Activated CD8-positive, alpha-beta memory T cell treated with anti-CD3 and anti-CD28 coated beads, Interleukin-2, amount 50 U/mL, for 1 hour (primary cell): ENCODE data around the gene TTR.

ENCODE experiments used
- DNase-seq: peaks from one replicate; pipeline ENCODE4 v3.0.0-alpha.2; 2020; ENCODE audit errors: extremely low read depth

The TTR gene

GRCh38 chr18:31579375-31579774 is 12.3 kb upstream of the TTR start:
- DNase-seq, result no peak

DNA sequence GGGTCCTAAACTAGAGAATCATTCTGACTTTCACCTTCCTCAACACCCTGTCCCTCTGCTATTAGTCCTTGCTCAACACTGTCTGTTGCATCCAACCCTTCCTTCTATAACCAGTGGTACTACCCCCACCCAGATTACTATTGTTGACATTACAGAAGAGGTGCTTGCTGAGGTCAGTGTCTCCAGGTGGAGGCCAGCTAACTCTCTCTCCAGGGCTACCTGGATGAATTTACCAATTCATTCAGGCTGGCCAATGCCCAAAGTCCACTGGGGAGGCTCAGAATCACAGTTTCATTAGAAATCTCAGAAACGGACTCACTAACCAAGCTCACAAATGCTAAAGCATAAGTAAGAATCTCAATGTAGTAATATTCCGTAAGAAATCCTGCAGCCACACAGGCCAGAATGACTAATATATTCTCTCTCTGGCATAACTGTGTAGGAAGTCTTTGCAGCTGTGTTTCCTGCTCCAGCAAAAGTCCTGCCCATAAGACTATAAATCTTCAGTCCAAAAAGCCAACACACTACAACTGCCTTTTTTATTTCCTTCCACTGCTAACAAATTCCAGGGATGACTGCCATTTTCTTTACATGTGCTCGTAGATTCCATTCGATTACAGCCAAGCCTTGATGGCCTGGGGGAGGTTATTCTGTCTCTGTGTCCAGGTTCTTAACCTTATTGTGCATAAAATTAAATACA is 10.0 kb upstream of the TTR start:
- no peak for DNase-seq

DNA sequence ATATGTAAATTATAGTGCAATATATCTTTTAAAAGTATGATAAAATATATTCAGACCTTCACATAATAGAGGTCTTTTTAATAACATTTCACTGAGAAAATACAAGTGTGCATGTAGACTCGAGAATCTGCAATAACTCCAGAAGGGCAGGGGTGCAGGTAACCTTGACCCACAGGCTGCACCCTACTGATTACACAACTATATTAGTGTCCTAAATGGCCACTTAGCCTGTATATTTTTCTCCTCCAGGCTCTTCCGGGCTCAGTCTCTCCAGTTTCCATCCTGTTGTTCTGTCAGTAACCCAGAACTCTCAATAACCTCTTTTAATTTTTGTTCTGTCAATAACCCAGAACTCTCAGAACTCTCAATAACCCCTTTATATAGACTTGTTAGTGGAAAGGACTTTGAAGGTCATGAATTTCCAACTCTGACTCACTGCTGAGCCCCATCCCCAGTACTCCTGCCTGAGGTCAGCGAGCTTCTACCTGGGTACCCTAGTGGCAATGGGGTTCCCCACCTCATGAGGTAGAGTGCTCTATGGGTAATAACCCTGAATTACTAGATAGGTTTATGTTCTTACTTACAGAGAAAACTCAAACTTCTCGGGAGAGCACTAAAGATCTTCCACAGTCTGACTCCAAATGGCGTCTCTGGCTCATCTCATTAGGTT is 8.4 kb upstream of the TTR start:
- DNase-seq, result no peak

DNA sequence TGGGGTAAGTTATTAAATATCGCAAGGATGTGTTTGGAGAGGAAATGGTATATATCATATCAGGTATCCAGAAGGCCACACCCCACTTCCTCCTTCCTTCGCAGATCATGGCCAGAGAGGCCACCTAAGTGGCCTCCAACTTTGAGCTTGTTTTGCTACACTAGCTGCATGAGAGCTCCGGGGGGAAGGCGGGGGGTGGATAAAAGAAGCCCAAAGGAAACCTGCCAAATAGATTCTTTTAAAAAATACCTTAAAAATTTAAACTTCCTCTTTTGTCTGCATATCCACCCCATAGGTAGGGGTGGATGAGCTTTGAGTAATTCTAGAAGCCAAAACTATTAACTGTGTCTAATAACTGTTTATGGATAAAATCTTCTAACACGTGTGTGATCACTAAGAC is 5.7 kb upstream of the TTR start:
- DNase-seq, result no peak

GRCh38 chr18:31586616-31587015 is 5.1 kb upstream of the TTR start:
- no peak for DNase-seq

DNA sequence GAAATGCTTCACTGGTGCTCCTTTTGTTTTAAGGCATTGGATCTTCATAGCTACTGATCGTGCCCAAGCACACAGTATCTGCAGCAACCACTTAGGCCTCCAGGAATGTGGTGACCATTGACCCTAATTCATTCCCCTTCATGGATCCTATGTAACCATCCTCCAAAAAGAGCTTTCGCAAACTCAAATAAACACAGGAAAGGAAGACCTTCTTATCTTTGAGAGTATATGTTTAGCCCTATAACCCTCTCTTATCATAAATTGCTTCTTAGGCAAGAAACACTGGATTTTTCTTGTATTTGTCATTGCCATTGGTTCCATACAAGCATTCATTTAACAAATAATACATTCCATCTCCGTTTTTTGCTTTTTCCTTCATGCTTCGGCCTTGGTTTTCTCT is 4.1 kb upstream of the TTR start:
- DNase-seq, result no peak

DNA sequence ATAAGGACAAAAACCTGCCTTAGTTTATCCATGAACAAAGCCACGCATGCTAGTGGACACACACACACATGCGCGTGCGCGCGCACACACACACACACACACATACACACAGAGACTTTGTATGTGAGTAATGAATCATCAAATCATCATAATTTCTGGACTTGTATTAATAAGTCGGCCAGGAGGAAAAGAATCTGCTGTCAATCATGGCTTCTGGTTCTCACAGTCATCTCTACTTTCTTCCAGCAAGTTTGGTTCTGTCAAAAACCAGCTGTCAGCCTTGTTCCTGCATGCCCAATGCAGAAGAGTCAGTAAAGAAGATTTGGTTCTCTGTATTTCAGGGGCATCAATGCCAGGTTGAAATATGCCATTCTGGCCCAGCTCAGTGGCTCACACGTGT is 1.1 kb upstream of the TTR start:
- DNase-seq, result no peak

GRCh38 chr18:31591113-31591512 is 564 bp upstream of the TTR start:
- DNase-seq, result no peak

DNA sequence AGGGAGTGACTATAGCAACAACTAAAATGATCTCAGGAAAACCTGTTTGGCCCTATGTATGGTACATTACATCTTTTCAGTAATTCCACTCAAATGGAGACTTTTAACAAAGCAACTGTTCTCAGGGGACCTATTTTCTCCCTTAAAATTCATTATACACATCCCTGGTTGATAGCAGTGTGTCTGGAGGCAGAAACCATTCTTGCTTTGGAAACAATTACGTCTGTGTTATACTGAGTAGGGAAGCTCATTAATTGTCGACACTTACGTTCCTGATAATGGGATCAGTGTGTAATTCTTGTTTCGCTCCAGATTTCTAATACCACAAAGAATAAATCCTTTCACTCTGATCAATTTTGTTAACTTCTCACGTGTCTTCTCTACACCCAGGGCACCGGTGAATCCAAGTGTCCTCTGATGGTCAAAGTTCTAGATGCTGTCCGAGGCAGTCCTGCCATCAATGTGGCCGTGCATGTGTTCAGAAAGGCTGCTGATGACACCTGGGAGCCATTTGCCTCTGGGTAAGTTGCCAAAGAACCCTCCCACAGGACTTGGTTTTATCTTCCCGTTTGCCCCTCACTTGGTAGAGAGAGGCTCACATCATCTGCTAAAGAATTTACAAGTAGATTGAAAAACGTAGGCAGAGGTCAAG is 955 bp downstream of the TTR start:
- no peak for DNase-seq

DNA sequence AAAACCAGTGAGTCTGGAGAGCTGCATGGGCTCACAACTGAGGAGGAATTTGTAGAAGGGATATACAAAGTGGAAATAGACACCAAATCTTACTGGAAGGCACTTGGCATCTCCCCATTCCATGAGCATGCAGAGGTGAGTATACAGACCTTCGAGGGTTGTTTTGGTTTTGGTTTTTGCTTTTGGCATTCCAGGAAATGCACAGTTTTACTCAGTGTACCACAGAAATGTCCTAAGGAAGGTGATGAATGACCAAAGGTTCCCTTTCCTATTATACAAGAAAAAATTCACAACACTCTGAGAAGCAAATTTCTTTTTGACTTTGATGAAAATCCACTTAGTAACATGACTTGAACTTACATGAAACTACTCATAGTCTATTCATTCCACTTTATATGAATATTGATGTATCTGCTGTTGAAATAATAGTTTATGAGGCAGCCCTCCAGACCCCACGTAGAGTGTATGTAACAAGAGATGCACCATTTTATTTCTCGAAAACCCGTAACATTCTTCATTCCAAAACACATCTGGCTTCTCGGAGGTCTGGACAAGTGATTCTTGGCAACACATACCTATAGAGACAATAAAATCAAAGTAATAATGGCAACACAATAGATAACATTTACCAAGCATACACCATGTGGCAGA is 3.6 kb downstream of the TTR start:
- DNase-seq, result no peak

DNA sequence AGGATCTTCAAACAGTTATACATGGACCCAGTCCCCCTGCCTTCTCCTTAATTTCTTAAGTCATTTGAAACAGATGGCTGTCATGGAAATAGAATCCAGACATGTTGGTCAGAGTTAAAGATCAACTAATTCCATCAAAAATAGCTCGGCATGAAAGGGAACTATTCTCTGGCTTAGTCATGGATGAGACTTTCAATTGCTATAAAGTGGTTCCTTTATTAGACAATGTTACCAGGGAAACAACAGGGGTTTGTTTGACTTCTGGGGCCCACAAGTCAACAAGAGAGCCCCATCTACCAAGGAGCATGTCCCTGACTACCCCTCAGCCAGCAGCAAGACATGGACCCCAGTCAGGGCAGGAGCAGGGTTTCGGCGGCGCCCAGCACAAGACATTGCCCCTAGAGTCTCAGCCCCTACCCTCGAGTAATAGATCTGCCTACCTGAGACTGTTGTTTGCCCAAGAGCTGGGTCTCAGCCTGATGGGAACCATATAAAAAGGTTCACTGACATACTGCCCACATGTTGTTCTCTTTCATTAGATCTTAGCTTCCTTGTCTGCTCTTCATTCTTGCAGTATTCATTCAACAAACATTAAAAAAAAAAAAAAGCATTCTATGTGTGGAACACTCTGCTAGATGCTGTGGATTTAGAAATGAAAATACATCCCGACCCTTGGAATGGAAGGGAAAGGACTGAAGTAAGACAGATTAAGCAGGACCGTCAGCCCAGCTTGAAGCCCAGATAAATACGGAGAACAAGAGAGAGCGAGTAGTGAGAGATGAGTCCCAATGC is 4.6 kb downstream of the TTR start:
- no peak for DNase-seq

DNA sequence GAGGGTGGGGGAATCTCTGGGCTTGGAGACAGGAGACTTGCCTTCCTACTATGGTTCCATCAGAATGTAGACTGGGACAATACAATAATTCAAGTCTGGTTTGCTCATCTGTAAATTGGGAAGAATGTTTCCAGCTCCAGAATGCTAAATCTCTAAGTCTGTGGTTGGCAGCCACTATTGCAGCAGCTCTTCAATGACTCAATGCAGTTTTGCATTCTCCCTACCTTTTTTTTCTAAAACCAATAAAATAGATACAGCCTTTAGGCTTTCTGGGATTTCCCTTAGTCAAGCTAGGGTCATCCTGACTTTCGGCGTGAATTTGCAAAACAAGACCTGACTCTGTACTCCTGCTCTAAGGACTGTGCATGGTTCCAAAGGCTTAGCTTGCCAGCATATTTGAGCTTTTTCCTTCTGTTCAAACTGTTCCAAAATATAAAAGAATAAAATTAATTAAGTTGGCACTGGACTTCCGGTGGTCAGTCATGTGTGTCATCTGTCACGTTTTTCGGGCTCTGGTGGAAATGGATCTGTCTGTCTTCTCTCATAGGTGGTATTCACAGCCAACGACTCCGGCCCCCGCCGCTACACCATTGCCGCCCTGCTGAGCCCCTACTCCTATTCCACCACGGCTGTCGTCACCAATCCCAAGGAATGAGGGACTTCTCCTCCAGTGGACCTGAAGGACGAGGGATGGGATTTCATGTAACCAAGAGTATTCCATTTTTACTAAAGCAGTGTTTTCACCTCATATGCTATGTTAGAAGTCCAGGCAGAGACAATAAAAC is 6.5 kb downstream of the TTR start:
- no peak for DNase-seq

DNA sequence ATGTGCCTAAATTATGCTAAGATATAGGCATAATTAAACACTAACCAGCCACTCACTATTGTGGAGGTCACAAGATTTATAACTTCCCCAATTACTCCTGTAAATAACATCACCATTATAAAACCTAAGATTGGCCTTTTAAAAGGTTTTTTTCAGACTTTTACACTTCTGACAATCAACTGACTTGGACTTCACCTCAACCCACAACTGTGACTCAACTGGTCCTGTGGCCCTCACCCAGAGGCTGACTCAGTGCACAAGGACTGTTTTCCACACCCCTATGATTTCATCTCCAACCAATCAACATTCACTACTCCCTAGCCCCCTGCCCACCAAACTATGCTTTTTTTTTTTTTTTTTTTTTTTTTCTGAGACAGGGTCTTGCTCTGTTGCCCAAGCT is 11.6 kb downstream of the TTR start:
- no peak for DNase-seq

GRCh38 chr18:31606265-31606664 is 14.6 kb downstream of the TTR start:
- DNase-seq, result no peak

- no peak for DNase-seq
Measured at GRCh38 chr18:31607384-31607783, 15.7 kb downstream of the TTR start.

GRCh38 chr18:31609886-31610285 is 18.2 kb downstream of the TTR start:
- DNase-seq, result no peak

GRCh38 chr18:31610286-31611205 is 18.9 kb downstream of the TTR start:
- no peak for DNase-seq

DNA sequence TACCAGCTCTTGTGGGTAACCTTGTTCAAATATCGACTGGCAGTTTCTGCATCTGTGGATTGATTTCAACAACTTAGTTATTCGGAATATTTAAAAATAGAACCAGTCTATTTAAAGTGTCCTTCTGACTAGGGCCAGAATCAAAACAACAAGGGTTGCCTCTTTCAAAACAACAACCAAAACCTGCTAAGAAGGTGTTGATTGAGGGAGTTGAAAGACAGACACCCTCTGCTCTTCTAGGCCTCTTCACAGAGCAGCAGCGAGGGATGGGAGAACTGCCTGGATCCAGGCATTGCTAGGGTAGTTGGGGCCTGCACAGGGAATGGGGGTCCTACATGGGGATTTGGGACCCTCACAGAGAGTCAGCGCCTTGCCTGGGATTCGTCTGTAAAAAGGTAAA is 19.8 kb downstream of the TTR start:
- no peak for DNase-seq

DNA sequence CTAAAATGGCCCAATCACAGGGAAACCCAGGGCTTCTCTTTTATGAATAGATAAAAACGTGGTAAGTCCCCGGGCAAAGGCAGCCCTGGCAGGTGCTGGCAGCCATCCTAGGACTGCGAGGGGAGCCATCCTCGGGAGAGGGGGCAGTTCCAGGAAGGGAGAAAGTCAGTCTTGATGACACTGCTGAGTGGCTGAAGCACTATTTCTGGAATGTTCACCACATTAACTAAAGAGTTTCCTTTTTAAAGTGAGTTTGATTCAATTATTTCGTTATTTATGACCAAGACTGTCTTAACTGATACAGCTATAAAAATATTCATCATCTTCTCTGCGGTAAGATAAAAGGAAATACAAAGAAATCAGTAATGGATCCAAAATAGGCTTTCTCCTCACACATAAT is 20.4 kb downstream of the TTR start:
- no peak for DNase-seq

DNA sequence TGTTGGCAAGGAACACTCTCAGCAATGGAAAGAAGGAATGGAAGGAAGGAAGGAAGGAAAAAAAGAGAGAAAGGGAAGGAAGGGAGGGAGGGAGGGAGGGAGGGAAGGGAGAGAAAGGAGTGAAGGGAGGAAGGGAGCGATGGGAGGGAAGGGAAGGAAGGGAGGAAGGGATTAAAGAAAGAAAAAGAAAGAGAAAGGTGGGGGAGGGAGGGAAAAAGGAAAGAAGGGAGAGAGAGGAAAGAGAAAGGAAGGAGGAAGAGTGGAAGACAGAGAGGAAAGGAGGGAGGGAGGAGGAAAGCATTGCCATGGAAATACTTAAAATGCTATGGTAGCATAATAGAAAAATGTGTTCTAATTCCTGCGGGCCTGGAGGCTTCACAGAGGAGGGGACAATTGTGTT is 22.4 kb downstream of the TTR start:
- DNase-seq, result no peak
